ENCODE data around the gene EREG. TPM values are rescaled to one million over a fixed set of nuclear protein-coding genes. Genes with fewer than 3 reads are reported as not detected.

Gene EREG
- total RNA-seq, 1 experiment from 2014 or later: not detected

- Histone ChIP-seq H2BK12ac (ENCODE audit: insufficient read length, low read depth, low read length) (no peak overlapping the region), H4K5ac (ENCODE audit: insufficient read length, low read depth, low read length) (no peak overlapping the region), H3K56ac (ENCODE audit: insufficient read length, low read depth, low read length) (no peak overlapping the region), H3K18ac (ENCODE audit: insufficient read length, low read depth, low read length) (no peak overlapping the region), H3K27me3 (ENCODE audit: insufficient read depth, low read length) (0 out of 2 replicates have a peak, but pooled peaks cover 2% of the 10 kb centered on the region), H3K4ac (ENCODE audit: low read depth, low read length) (no peak overlapping the region), H3K23ac (ENCODE audit: insufficient read length, low read depth, low read length) (no peak overlapping the region), H2AK5ac (ENCODE audit: insufficient read length, low read length) (no peak overlapping the region), H2BK20ac (ENCODE audit: low read depth, low read length, poor library complexity, severe bottlenecking) (no peak overlapping the region), H3K27ac (ENCODE audit: insufficient read length, low read depth, low read length) (no peak overlapping the region), H3K79me2 (ENCODE audit: insufficient read depth, low read length) (no peaks in the 10 kb centered on the region), H3K4me2 (ENCODE audit: insufficient read depth, insufficient read length, low read length) (no peak overlapping the region), H2BK120ac (ENCODE audit: low read depth, low read length, poor library complexity, severe bottlenecking) (no peak overlapping the region), H2AFZ (ENCODE audit: low read length) (no peak overlapping the region), H2BK15ac (ENCODE audit: low read depth, low read length) (no peak overlapping the region), H3K23me2 (ENCODE audit: insufficient read length, low read depth, low read length, poor library complexity, severe bottlenecking) (peaks cover 8% of the 10 kb centered on the region), H2BK5ac (ENCODE audit: insufficient read length, low read length) (no peak overlapping the region), H3T11ph (ENCODE audit: low read length) (no peak overlapping the region), H4K20me1 (ENCODE audit: control insufficient read depth, insufficient read depth, insufficient read length) (no peaks in the 10 kb centered on the region), H3K14ac (ENCODE audit: insufficient read depth, low read length) (no peak overlapping the region), H4K91ac (ENCODE audit: insufficient read length, low read depth, low read length) (no peak overlapping the region), H3K9ac (ENCODE audit: extremely low read depth, insufficient read length, low read length) (no peak overlapping the region), H3K4me1 (ENCODE audit: insufficient read depth, low read length) (no peaks in the 10 kb centered on the region), H3K79me1 (ENCODE audit: insufficient read depth, low read depth, low read length, poor library complexity, severe bottlenecking) (no peaks in the 10 kb centered on the region), H4K8ac (replicated peaks; ENCODE audit: insufficient read length, low read depth, low read length) (no peak overlapping the region), H3K9me3 (ENCODE audit: control insufficient read depth, low read depth, low read length) (no peaks in the 10 kb centered on the region)
- no CpG with 5 or more reads among the region's 4 CpGs for WGBS (ENCODE audit: extremely low coverage, insufficient read length, low lambda C conversion rate)
- Mint-ChIP-seq H3K4me3 (no peak overlapping the region), H3K27ac (no peak overlapping the region), H3K4me1 (peaks cover 10 to 11% of the 10 kb centered on the region in 2 experiments), H3K27me3 (ENCODE audit: low read depth) (peaks cover 24% of the 10 kb centered on the region), H3K9me3 (no peaks in the 10 kb centered on the region), H3K36me3 (ENCODE audit: insufficient read depth in 1 of 3, low read depth in 3 of 3) (no peaks in the 10 kb centered on the region)
- no peak for DNase-seq
- no peak for TF ChIP-seq CTCF (conservative IDR thresholded peaks at IDR 0.05)
Observed at GRCh38 chr4:74361671-74362070, 3.3 kb upstream of the EREG start.
